ENCODE data around the gene PLEKHA1.

Gene PLEKHA1

DNA sequence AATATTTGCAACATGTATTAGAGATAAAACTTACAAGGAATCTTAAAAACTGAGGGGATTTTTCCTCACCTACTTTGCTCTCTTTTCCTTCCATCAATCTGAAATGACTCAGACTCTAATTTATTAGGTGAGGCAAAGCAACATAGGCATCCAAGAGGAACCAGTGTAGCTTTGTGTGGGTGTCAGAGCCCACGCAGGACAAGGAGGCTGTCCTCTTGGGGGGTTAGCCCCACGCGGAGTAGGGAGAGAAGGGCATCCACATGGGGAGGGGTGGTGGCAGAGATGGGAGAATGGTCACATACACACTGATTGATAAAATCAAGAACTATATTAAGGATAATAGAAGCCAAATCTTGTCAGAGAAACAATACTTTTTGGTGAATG is 46.1 kb downstream of the PLEKHA1 start:
- in situ Hi-C loops (cut with MboI; ENCODE audit: low sequenced_read_pairs) = no loop called here

DNA sequence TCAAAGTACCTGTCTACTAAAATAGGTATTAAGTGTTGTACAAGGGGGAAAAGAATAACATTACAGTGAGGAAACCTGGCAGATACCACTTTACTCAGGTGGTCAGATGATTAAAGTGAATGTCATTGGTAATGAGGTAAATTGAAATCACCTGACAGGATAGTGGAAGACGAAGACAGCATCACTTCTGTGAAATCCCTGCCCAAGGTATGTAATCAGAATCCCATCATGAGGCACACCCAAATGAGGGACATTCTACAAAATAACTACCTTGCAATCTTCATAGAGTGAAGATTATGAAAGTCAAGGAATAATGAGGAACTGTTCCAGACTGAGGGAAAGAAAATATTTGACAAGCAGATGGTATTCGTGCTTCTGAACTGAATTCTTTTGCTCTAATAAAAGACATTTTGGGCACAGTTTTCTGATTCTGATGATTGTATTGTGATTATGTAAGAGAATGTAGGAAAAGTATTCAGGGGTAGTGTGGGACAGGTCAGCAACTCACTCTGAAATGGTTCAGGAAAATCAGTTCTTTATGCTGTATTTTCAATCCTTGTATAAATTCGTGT is 46.6 kb downstream of the PLEKHA1 start:
- in situ Hi-C loops (cut with MboI; ENCODE audit: low sequenced_read_pairs) = no loop called here

DNA sequence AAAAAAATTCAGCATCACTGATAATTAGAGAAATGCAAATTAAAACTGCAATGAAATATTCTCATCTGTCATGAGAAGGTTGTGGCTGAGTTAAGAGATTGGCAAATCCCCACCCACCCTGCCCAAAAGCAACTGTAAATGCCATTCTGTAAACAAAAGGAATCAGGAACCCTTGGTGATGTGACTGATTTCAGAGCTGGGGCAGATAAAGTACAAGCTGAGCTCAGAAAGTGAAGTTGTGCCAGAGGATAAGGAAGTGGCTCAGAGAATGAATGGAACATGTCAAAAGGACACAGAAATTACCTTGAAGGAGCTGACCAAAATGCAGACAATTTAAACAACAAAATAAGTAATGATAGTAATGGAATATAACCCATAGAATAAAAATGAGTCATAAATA is 47.2 kb downstream of the PLEKHA1 start:
- in situ Hi-C loops (cut with MboI; ENCODE audit: low sequenced_read_pairs) = no loop called here

DNA sequence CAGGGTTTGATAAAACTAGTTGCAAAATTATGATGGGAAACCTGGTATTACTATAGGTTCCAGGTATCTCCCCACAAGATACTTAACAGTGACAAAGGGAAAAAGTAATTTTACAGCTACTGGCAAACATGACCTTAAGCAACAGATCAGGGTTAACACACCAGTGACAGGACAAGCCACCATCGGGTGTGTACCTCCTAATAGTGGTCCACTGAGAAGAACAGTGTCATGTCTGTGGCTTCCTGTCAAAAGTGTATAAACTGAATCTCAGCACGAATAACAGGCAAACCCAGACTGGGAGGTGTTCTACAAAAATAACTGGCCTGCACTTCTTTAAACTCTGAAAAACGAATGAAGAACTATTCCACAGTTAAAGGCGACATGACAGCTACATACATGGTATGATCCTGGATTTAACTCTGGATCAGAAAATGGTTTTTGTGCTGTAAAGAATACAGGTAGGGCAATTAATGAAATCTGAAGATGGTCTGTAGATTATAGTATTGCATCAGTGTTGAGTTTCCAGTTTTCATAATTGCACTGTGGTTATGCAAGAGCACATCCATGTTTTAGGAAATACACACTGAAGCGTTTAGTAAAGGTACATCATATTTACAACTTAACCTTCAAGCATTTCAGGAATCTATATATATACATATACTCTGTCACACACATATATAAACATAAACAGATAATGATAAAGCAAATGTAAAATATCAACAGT is 47.9 kb downstream of the PLEKHA1 start:
- in situ Hi-C loops (cut with MboI; ENCODE audit: low sequenced_read_pairs) = no loop called here

DNA sequence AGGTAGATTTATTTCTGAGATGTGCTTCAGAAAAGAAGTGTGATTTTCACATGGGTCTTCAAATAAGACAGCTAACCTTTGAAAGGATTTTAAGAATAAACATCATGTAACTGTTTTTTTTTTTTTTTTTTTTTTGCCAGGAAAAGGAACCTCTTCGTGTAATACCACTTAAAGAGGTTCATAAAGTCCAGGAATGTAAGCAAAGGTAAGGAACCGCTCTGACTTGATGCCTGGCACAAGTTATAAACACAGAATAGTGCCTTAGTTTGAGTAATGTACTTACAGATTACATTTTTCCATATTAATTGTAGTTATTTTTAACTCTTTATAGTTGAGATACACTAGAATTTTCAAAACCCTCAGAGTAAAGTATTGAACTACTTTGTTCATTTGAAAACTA is 49.6 kb downstream of the PLEKHA1 start:
- in situ Hi-C loops (cut with MboI; ENCODE audit: low sequenced_read_pairs) = no loop called here

DNA sequence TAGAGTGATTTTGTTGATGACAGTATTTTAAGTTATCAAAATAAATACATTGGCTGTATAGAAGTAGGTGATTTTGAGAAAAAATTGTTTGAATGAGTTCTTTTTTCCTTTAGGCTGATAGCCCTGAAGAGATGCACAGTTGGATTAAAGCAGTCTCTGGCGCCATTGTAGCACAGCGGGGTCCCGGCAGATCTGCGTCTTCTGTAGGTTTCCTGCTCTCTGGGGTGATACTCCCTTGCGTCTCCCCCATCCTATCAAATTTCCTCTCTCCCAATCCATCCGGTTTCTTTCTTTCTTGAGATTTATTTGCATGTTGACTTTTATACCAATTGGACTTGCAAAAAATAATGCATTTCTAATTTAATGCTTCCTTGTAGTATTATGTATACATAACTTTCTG is 52.3 kb downstream of the PLEKHA1 start:
- in situ Hi-C loops (cut with MboI; ENCODE audit: low sequenced_read_pairs) = loop anchor here (25.0 kb wide), 1 partner anchor 290 kb away; no protein-coding TSS in a partner anchor

DNA sequence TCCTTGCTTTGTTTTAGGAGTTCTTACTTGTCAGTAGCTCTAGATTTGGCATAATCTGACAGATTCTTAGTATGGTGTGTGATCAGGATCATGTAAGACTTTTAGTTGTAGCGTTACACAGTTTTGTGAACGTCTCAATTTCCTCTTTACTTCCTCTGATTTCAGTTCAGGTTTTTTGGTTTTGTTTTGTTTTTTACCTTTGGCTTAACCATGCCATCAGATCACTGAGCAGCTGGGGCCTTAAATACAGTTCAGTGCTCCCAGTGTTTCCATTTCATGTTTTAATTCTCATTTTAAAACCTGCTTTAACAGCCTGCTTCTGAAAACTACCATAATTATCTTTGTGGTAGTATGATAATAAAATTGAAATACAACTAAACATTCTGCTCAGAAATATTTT is 52.8 kb downstream of the PLEKHA1 start:
- in situ Hi-C loops (cut with MboI; ENCODE audit: low sequenced_read_pairs) = loop anchor here (25.0 kb wide), 1 partner anchor 290 kb away; no protein-coding TSS in a partner anchor

DNA sequence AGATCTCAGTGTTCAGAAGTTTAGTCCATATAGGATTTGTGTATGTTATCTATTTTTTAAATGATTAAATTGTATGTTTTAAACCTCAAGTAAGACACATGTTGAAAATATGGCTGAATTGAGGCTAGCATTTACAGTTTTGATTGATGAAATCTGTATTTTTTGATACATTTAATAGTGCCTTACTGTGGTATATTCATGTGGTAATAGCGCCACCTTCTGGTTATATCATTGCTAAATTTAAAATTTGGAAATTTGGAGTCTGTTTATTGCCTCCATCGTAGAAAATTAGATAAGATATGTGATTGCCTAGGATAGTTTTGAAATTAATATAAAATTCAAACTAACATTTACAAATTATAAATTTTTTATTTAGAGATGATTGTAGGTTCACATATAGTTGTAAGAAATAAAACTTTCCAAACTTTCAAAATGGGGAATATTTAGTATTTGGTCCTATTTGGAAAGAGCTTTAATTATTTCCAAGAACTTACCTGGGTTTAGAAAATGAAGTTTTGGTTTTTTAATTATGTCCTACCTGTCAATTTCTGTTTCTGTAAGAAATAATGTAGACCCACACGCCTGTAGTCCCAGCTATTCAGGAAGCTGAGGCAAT is 60.8 kb downstream of the PLEKHA1 start:
- in situ Hi-C loops (cut with MboI; ENCODE audit: low sequenced_read_pairs) = loop anchor here (25.0 kb wide), 1 partner anchor 298 kb away; no protein-coding TSS in a partner anchor

DNA sequence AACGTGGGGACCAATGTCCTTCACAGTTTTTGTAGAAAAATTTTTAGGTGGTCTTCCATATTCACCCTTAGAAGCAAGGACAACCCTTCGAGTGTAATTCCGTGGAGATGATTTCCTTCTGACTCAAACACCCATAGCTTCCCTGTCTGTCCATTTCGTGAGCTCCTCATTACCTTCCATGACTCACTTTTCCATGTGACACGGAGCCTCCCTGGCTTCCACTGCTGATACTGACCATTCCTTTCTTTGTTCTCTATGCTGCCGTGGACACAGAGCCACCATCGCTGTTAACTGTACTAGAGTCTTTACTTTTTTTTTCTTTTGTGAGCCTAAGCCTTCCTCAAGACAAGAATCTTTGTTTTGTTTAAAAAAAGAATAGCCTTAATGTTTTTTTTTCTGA is 67.5 kb downstream of the PLEKHA1 start:
- in situ Hi-C loops (cut with MboI; ENCODE audit: low sequenced_read_pairs) = loop anchor here (25.0 kb wide), 1 partner anchor 305 kb away; no protein-coding TSS in a partner anchor

DNA sequence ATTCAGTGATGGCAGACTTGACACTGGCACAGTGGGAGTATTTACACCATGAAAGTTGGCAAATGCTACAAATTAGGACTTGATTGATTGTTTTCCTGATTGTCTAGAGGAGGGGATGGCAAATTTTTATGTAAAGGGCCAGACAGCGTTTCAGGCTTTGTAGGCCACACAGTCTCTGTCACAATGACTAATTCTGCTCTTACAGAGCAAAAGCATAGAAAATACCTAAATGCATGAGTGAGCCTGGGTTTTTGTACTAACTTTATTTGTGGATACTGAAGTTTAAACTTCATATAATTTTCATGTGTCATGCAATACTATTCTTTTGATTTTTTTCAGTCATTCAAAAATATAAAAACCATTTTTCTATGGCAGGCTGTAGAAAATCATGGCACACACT is 71.0 kb downstream of the PLEKHA1 start:
- in situ Hi-C loops (cut with MboI; ENCODE audit: low sequenced_read_pairs) = loop anchor here (25.0 kb wide), 1 partner anchor 308 kb away; no protein-coding TSS in a partner anchor

DNA sequence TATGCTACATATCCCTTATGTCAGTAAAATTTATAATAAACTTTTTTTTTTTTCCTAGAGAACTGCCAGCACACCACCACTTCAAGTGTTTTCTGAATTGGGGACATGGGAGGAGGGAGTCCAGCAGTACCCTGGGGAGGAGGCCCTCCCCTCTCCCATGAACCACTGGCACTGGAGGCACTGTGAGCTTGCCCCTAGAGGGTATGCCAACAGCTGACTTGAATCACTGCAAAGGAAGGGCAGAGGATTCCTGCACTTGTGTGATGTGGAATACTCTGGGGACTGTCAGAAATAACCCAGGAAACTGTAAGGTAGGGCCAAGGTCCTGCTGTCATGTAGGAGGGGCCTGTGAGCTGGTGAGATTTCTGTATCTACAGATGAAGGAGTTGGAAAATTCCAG is 71.4 kb downstream of the PLEKHA1 start:
- in situ Hi-C loops (cut with MboI; ENCODE audit: low sequenced_read_pairs) = loop anchor here (25.0 kb wide), 1 partner anchor 309 kb away; no protein-coding TSS in a partner anchor

DNA sequence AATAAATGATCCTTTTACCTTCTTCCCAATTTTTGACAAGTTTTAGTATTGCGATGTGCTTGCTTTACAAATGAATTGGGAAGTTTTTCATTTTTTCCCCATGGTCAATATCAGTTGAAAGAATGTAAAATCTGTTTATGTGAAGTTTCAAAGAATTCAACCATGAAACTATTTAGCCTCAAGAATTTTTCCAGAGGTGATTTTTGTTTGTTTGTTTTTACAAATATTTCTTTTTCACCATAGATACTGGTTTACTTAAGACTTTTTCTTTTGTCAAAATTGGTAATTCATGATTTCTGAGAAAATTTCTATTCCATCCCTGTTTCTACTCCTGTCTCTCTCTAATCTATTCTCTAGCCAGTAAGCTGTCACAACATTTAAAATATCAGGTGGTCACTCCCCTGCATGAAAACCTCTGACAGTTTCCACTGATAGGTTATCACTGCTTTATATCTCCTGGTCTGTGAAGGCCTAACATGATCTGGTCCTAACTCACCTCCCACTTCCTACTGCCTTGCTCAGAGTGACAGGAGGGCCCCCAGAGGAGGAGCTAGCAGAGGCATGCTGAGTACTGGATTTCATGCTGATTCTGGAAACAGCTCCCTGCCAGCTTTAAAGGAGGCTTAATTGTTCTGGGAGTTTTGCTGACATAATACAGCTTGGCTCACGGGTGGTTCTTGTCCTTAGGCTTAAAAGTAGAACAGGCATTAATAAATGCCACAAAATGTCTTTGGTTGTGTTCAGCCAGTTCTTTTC is 72.3 kb downstream of the PLEKHA1 start:
- in situ Hi-C loops (cut with MboI; ENCODE audit: low sequenced_read_pairs) = loop anchor here (25.0 kb wide), 1 partner anchor 310 kb away; no protein-coding TSS in a partner anchor

DNA sequence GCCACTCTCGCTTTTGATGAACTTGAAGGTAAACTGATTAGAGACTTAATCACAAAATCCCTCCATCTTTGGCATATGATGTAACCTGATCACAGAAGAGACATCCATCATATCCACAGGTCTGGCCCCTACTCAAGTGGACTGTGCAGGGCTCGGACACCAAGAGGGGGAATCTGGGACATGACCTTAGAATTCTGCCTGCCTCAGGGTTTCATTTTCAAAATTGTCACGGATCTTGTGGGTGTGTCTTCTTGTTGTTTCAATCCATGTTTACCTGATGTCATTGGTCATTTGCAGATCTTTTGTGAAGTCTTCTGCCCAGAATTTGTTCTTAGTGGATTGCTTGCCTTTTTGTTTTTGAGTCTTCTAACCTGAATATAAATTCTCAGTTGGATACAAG is 74.1 kb downstream of the PLEKHA1 start:
- in situ Hi-C loops (cut with MboI; ENCODE audit: low sequenced_read_pairs) = loop anchor here (25.0 kb wide), 1 partner anchor 311 kb away; no protein-coding TSS in a partner anchor

DNA sequence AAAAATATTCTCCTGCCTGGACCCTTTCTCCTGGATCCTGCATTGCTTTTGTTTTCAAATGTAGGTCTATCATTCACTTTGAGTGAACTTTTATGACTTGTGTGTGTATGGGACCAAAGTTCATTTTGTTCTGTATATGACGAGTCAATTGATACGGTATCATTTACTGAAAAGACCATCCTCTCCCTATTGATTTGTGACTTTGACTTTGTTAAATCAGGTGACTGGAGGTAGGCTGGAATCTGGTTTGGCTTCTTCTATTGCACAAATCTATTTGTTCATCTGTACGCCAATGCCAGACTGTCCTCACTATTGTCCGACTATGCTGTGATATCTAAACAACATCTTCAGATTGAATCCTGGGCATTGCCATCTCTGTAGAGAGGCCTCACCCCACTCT is 74.6 kb downstream of the PLEKHA1 start:
- in situ Hi-C loops (cut with MboI; ENCODE audit: low sequenced_read_pairs) = loop anchor here (25.0 kb wide), 1 partner anchor 312 kb away; no protein-coding TSS in a partner anchor

DNA sequence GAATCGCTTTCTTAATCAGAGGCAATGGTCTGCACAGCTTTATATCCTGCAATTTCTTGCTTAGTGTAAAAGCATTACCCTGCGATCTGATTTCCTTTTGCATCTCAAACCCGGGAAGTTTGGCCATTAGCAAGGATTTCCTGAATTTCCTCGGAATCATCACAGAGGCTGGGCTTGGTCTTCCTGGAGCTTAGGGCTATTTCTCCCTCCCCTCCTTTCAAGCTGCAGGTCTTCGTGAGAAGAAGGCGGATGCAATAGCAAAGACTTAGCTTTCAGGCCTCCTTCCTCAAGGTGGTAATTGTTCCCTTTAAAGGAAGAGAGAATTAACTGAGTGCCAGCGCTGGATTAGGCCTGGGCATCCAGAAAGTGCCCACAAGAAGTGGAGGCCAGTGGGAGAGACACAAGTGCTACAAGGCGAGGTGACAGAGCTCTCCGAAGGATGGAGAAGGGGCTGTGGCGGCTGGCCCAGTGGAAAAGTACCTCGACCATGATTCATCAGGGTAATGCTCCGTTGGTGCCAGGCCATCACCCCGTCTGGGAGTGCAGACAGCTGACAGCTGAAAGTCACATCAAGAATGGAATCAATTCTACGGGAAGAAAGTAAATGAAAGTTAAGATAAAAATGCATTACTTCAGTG is 76.0 kb downstream of the PLEKHA1 start:
- in situ Hi-C loops (cut with MboI; ENCODE audit: low sequenced_read_pairs) = no loop called here

DNA sequence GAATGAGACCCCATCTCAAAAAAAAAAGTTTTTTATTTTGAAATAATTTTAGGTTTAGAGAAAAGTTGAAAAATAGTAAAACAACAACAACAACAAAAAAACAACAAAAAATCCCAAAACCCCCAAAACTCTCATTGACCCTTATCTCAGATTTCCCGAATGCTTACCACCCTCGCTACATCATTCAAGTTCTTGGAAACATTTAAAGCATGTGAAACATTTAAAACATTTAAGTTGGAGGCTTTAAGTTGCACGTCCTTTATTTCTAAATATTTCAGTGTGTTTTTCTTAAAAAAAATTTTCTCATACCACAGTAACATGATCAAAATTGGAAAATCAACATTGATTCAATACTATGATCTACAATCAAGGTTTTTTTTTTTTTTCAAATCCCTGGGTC is 79.6 kb downstream of the PLEKHA1 start:
- in situ Hi-C loops (cut with MboI; ENCODE audit: low sequenced_read_pairs) = no loop called here

DNA sequence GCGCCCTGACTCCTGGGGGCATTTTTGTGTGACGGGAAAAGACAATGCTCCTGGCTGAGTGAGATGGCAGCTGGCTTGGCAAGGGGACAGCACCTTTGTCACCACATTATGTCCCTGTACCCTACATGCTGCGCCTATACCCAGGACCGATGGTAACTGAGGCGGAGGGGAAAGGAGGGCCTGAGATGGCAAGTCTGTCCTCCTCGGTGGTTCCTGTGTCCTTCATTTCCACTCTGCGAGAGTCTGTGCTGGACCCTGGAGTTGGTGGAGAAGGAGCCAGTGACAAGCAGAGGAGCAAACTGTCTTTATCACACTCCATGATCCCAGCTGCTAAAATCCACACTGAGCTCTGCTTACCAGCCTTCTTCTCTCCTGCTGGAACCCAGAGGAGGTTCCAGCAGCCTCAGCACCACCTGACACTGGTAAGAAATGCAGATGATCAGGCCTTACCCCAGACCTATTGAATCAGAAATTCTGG is 80.1 kb downstream of the PLEKHA1 start, which contains the start of gene ARMS2:
ARMS2 (plus strand) TSS at position 51 of the 478 bp plus-strand sequence; CDS start at position 126, 75 bp downstream.
- in situ Hi-C loops (cut with MboI; ENCODE audit: low sequenced_read_pairs) = no loop called here

DNA sequence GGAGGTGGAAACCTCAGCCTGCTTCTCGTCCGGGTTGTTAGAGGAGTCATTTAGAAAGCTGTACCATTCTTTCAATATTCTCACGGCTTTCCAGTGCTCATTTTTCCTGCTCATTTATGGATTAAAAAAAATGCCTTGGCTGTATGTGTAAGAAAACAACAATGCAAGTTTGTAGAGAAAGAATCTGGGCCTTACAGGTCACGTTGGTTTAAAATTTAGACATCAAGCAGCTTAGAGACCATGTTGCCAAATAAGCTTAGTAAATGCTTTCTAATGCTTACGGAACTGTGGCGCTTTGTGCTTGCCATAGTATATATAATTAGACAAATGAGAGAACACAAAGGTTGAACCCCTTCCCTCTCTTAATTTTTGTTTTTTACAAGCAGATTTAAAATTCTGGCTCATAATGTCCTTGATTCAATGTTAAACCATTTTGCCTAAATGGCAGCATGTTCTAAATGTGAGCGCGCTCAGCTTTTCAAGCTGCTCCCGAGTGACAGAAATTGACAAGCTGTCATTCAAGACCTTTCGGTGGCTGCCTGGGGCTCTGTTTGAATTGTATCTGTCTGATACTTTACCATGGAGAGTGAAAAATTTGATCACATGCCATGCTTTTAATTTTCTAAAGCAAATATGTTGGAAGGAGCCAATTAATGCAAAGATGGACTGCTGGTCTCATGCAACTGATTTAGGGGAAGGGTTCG is 81.0 kb downstream of the PLEKHA1 start:
- in situ Hi-C loops (cut with MboI; ENCODE audit: low sequenced_read_pairs) = no loop called here

DNA sequence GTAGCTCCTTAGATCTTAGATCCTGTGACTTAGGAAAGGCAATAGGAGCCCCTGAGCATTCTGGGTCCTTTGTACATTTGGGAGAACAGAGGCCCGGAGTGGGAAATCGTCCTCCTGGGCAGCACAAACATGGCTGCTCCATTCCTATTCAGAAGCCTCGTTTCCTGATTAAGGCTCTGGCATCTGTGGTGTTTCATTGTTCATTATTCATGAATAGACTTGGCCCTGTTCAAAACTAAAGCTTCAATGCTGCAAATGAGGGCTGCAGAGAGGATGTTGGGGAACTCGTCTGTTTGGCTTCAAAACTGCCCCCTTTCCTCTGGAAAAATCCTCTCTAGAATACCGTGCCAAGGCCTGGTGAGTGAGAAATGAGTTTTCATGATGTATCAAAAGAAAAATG is 83.4 kb downstream of the PLEKHA1 start:
- in situ Hi-C loops (cut with MboI; ENCODE audit: low sequenced_read_pairs) = no loop called here

DNA sequence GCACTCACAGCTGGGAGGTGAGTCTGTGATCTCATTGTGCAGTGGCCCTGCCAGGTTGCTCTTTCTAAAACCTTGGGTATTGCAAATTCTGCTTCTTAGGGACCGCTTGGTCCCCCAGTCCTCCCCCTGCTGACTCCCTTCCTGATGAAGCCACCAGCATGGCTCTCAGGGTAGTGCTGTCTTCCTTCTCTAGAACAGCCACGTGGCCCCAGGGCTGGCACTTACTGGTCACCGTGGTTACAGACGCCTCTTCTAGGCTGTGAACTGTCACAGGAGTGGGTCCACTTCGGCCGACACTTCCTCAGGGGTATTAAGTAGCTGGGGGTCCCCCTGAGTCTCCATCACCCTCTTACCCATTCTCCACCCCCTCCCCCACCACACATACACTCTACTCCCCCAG is 84.2 kb downstream of the PLEKHA1 start:
- in situ Hi-C loops (cut with MboI; ENCODE audit: low sequenced_read_pairs) = no loop called here

Data from HL-60/S4 treated with retinoic acid at 250 ng/mL for 4 days and 3 days (cell line).